CD4-positive, alpha-beta T cell (primary cell): ENCODE results near the gene DEPP1. TPM values are rescaled to one million over a fixed set of nuclear protein-coding genes. Genes with fewer than 3 reads are reported as not detected.

Experiments used
- ATAC-seq: fragments of 200-7000 bp; cut with Tn5 transposase; one replicate; pipeline ENCODE4 v1.10.0; 2022; ENCODE audit warnings: mild to moderate bottlenecking; ENCODE audit not compliant: poor library complexity
- CTCF ChIA-PET: fragments of 350-600 bp; sonication (Branson Sonifier 250); formaldehyde crosslinking; loops from one replicate; lab custom pipeline; 2021; ENCODE audit warnings: antibody characterized with exemption, inconsistent platforms; lab: Charles Lee
- POLR2A ChIA-PET: fragments of 350-600 bp; sonication (Branson Sonifier 250); formaldehyde crosslinking; loops from one replicate; lab custom pipeline; 2021; ENCODE audit warnings: antibody characterized with exemption, inconsistent platforms; lab: Charles Lee
- DNase-seq, 14 experiments: peaks; one replicate each; pipeline ENCODE4 v3.0.0-alpha.2; 2013 to 2020; ENCODE audit warnings: mixed read lengths in 2 of 14
- H3K27ac ChIP-seq, 2 donors: one replicate each; pipeline versions ENCODE4 v1.5.1 to v1.7.0; 2013; ENCODE audit warnings: low read length in 2 of 2, low read depth in 1 of 2, mild to moderate bottlenecking in 1 of 2
- H3K27me3 ChIP-seq, 2 experiments: 1 replicate in 1 of 2; 2 replicates in 1 of 2; pipeline versions ENCODE4 v1.6.1 to v1.7.0; 2013; ENCODE audit warnings: low read length in 2 of 2, control low read depth in 1 of 2, mild to moderate bottlenecking in 1 of 2, moderate library complexity in 1 of 2; ENCODE audit not compliant: insufficient read depth in 2 of 2, control insufficient read depth in 1 of 2
- H3K36me3 ChIP-seq: one replicate; pipeline ENCODE4 v1.6.1; 2013; ENCODE audit warnings: low read length, control low read depth; ENCODE audit not compliant: insufficient read depth
- H3K4me1 ChIP-seq: one replicate; pipeline ENCODE4 v1.6.1; 2013; ENCODE audit warnings: low read length, control low read depth; ENCODE audit not compliant: insufficient read depth
- H3K4me3 ChIP-seq: one replicate; pipeline ENCODE4 v1.5.1; 2013; ENCODE audit warnings: mild to moderate bottlenecking, low read length, moderate library complexity
- H3K9me3 ChIP-seq, 2 experiments: 1 replicate in 1 of 2; 2 replicates in 1 of 2; pipeline versions ENCODE4 v1.6.1 to v1.7.0; 2013; ENCODE audit warnings: low read length in 2 of 2, mild to moderate bottlenecking in 2 of 2, control low read depth in 1 of 2, moderate library complexity in 1 of 2; ENCODE audit not compliant: control insufficient read depth in 1 of 2, insufficient read depth in 1 of 2
- H3K27ac Mint-ChIP-seq: one replicate; pipeline ENCODE4 v1.8.0; 2020; ENCODE audit warnings: mixed read lengths
- H3K27me3 Mint-ChIP-seq: one replicate; pipeline ENCODE4 v1.8.0; 2021; ENCODE audit warnings: mixed read lengths
- H3K36me3 Mint-ChIP-seq: one replicate; pipeline ENCODE4 v1.8.0; 2021; ENCODE audit warnings: low read depth, mixed read lengths
- H3K4me1 Mint-ChIP-seq: one replicate; pipeline ENCODE4 v1.8.0; 2021; ENCODE audit warnings: low read depth, mixed read lengths
- H3K4me3 Mint-ChIP-seq: one replicate; pipeline ENCODE4 v1.8.0; 2020; ENCODE audit warnings: mild to moderate bottlenecking, mixed read lengths
- H3K9me3 Mint-ChIP-seq: one replicate; pipeline ENCODE4 v1.8.0; 2020; ENCODE audit warnings: mixed read lengths
- CTCF ChIP-seq: fragments of 200-600 bp; IDR thresholded peaks from one replicate; pipeline ENCODE4 v1.8.0; 2022; ENCODE audit warnings: antibody characterized with exemption, mild to moderate bottlenecking
- intact Hi-C, 2 experiments: fragments of 100-400 bp; cut with DNase I in 1 of 2; cut with micrococcal nuclease in 1 of 2; formaldehyde crosslinking; loops; one replicate each; pipeline versions ENCODE4 v1.15.1 to v1.9.0; 2023 to 2025; cut with DNase I, micrococcal nuclease
- total RNA-seq, 174 experiments: library from RNA in 2 of 174; stranded (reverse) in 2 of 174; gene quantifications; one replicate each; pipeline ENCODE4 v1.2.3 and lab custom pipeline; 2021 to 2026

The DEPP1 gene
- total RNA-seq, 2 experiments from 2014 or later, result not detected

DNA sequence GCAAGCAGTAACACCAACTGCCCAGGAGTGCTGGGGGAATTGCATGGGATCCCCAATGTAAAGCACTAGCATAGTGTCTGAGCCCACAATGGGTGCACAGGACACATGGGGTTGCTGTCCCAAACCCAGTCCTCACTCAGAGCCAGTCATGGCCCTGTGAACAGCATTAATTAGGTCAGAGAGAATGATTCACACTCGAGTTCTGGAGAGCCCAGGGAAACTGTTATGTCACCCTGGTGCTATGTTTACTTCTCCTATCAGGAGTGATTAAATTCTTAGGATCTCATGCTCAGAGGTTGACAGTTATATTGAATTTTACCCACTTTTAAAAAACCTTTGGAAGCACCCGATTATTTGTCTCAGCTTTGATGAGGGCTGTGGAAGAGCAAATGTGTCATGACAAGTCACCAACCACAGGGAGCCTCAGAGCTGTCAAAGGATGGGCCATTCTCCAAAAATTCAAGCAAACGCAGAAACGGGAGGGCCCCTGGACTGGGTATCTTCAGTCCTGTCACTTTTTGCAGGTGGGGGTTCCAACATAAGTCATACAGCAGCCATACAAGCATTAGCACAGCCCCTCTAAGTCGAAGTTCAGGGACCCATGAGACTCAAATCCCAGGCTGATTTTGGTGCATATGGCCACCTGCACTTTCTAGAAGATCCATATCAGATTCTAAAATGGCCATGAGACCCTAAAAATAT is 20.3 kb downstream of the DEPP1 start:
- Mint-ChIP-seq H3K27ac (peak overlapping the region; percentile 79), H3K9me3 (no peaks in the 10 kb centered on the region), H3K27me3 (no peaks in the 10 kb centered on the region), H3K36me3 (peaks cover 13% of the 10 kb centered on the region), H3K4me3 (peak overlapping the region; percentile 93), H3K4me1 (peaks cover 30% of the 10 kb centered on the region)
- H3K27ac ChIP-seq, result no peak overlapping the region
- H3K9me3 ChIP-seq, result no peaks in the 10 kb centered on the region
- no peaks in the 10 kb centered on the region for H3K36me3 ChIP-seq
- intact Hi-C loops, result loop anchor here in 1 of 2 experiments (5.0 to 10.0 kb wide), 3 partner anchors 81 to 1824 kb away; partner anchors contain the start of gene CSGALNACT2
- H3K4me3 ChIP-seq, result peak overlapping the region; percentile 81
- POLR2A ChIA-PET, result interaction anchor here (1.1 kb wide), 1 partner anchor 8 kb away, joined by 3 read pairs; no protein-coding TSS in a partner anchor
- peak in 2 of 14 experiments; percentile 46 to 61 for DNase-seq
- CTCF ChIA-PET, result no interaction called here
- TF ChIP-seq CTCF, result no peak
- H3K27me3 ChIP-seq, result no peaks in the 10 kb centered on the region
- ATAC-seq, result no peak
- H3K4me1 ChIP-seq, result peaks cover 26% of the 10 kb centered on the region

GRCh38 chr10:44956717-44957706 is 21.6 kb downstream of the DEPP1 start:
- peaks cover 13% of the 10 kb centered on the region for H3K36me3 Mint-ChIP-seq
- no peaks in the 10 kb centered on the region for H3K27me3 Mint-ChIP-seq
- TF ChIP-seq CTCF, result no peak
- Histone ChIP-seq H3K27ac (no peak overlapping the region), H3K4me3 (no peak overlapping the region), H3K4me1 (peaks cover 23% of the 10 kb centered on the region), H3K36me3 (no peaks in the 10 kb centered on the region), H3K9me3 (no peaks in the 10 kb centered on the region), H3K27me3 (no peaks in the 10 kb centered on the region)
- H3K9me3 Mint-ChIP-seq, result no peaks in the 10 kb centered on the region
- peak overlapping the region; percentile 93 for H3K4me3 Mint-ChIP-seq
- intact Hi-C loops, result loop anchor here in 1 of 2 experiments (5.0 to 10.0 kb wide), 3 partner anchors 80 to 1822 kb away; partner anchors contain the start of gene CSGALNACT2
- DNase-seq (no peak), ATAC-seq (no peak)
- POLR2A ChIA-PET, result interaction anchor here (0.7 kb wide), 1 partner anchor 21 kb away, joined by 3 read pairs; no protein-coding TSS in a partner anchor
- no peak overlapping the region for H3K27ac Mint-ChIP-seq
- H3K4me1 Mint-ChIP-seq, result peaks cover 30% of the 10 kb centered on the region
- CTCF ChIA-PET, result interaction anchor here (0.6 kb wide), 1 partner anchor 51 kb away, joined by 3 read pairs; no protein-coding TSS in a partner anchor

- H3K9me3 Mint-ChIP-seq, result no peaks in the 10 kb centered on the region
- no peaks in the 10 kb centered on the region for H3K27me3 Mint-ChIP-seq
- Histone ChIP-seq H3K36me3 (no peaks in the 10 kb centered on the region), H3K4me1 (peaks cover 23% of the 10 kb centered on the region), H3K4me3 (no peak overlapping the region), H3K27me3 (no peaks in the 10 kb centered on the region), H3K9me3 (no peaks in the 10 kb centered on the region), H3K27ac (no peak overlapping the region)
- CTCF ChIA-PET, result interaction anchor here (0.6 kb wide), 1 partner anchor 52 kb away, joined by 3 read pairs; no protein-coding TSS in a partner anchor
- intact Hi-C loops, result loop anchor here in 1 of 2 experiments (5.0 to 10.0 kb wide), 3 partner anchors 79 to 1821 kb away; partner anchors contain the start of gene CSGALNACT2
- DNase-seq (no peak), ATAC-seq (no peak)
- TF ChIP-seq CTCF, result no peak
- peaks cover 30% of the 10 kb centered on the region for H3K4me1 Mint-ChIP-seq
- peak overlapping the region; percentile 68 for H3K4me3 Mint-ChIP-seq
- POLR2A ChIA-PET, result interaction anchor here (0.7 kb wide), 1 partner anchor 22 kb away, joined by 3 read pairs; no protein-coding TSS in a partner anchor
- peaks cover 13% of the 10 kb centered on the region for H3K36me3 Mint-ChIP-seq
- H3K27ac Mint-ChIP-seq, result no peak overlapping the region
These were observed 22.4 kb downstream of the DEPP1 start for GRCh38 chr10:44956226-44956625.
